MG63 (cell line): Measurements from ENCODE around the gene DCLK2. TPM values are rescaled to one million over a fixed set of nuclear protein-coding genes. Genes with fewer than 3 reads are reported as not detected.

ENCODE experiments used
- DNase-seq: peaks from one replicate; pipeline ENCODE4 v3.0.0-alpha.2; 2020
- H3K27me3 ChIP-seq: fragments of 250-450 bp; sonication (Bioruptor Pico); 2 replicates; pipeline ENCODE4 v1.5.1; 2020; ENCODE audit warnings: mild to moderate bottlenecking, moderate library complexity
- H3K36me3 ChIP-seq: fragments of 250-450 bp; sonication (Bioruptor Pico); 2 replicates; pipeline ENCODE4 v1.5.1; 2020; ENCODE audit warnings: mild to moderate bottlenecking, moderate library complexity
- H3K4me3 ChIP-seq: fragments of 250-450 bp; sonication (Bioruptor Pico); 2 replicates; pipeline ENCODE4 v1.5.1; 2020; ENCODE audit warnings: mild to moderate bottlenecking, moderate library complexity
- H3K9me3 ChIP-seq: fragments of 250-450 bp; sonication (Bioruptor Pico); 2 replicates; pipeline ENCODE4 v1.5.1; 2020; ENCODE audit warnings: mild to moderate bottlenecking, moderate library complexity
- total RNA-seq: library from RNA; depleted of rRNA; stranded (reverse); fragments of >200 nt; shearing (Covaris generic); gene quantifications from 2 replicates; pipeline ENCODE4 v1.2.3, GENCODE V29; 2014; ENCODE audit warnings: low replicate concordance; rRNA removed

DCLK2 gene
- 1.4 and 3.1 TPM in 2 replicates for total RNA-seq

DNA sequence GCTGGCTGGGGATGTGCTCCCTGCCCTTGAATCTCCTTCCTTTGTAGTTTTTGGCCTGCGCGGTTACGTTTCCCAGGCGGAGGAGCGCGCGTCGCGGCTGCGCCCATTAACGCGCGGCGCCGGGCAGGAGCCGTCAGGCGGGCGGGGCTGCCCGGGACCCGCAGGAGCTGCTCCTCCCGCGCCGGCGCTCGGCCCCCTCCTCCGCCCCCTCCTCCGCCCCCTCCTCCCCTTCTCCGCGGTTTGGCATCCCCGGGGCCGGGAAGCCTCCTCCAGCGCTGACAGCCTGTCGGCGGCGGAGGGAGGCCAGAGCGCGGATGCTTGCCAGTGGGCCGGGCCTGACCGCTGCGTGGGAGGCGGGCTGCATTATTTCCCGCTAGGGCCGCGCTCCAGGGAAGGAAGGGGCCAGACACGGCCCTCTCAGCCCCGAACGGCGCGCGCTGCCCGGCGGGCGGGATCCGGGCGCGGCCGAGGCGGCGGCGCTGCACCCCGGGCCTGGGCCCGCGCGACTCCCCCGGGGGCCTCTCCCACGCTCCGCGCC, at the start of gene DCLK2:
Gene DCLK2, plus strand, starts transcription at position 405 of the 538 bp plus-strand sequence. CDS start 583 bp downstream, outside the sequence.
- peak; percentile 90 for DNase-seq
- H3K36me3 ChIP-seq = no peaks in the 10 kb centered on the region; the same call in 1 of the 2 replicates
- peak within 1 kb of the TSS; percentile 70 for H3K4me3 ChIP-seq
- no peaks in the 10 kb centered on the region for H3K9me3 ChIP-seq
- no peaks in the 10 kb centered on the region for H3K27me3 ChIP-seq

GRCh38 chr4:150032541-150032940, 45.7 kb upstream of the DCLK2 start:
- no peaks in the 10 kb centered on the region for H3K36me3 ChIP-seq
- no peaks in the 10 kb centered on the region for H3K27me3 ChIP-seq
- H3K9me3 ChIP-seq = no peaks in the 10 kb centered on the region
- DNase-seq = no peak
- H3K4me3 ChIP-seq = no peak overlapping the region

- no peaks in the 10 kb centered on the region for H3K9me3 ChIP-seq
- no peak for DNase-seq
- H3K36me3 ChIP-seq = no peaks in the 10 kb centered on the region
- H3K4me3 ChIP-seq = no peak overlapping the region
- H3K27me3 ChIP-seq = no peaks in the 10 kb centered on the region
Measured at GRCh38 chr4:150033081-150033480, 45.2 kb upstream of the DCLK2 start.

GRCh38 chr4:150033901-150034300, 44.3 kb upstream of the DCLK2 start:
- Histone ChIP-seq H3K36me3 (no peaks in the 10 kb centered on the region), H3K4me3 (no peak overlapping the region), H3K9me3 (no peaks in the 10 kb centered on the region), H3K27me3 (no peaks in the 10 kb centered on the region)
- DNase-seq = peak; percentile 5

DNA sequence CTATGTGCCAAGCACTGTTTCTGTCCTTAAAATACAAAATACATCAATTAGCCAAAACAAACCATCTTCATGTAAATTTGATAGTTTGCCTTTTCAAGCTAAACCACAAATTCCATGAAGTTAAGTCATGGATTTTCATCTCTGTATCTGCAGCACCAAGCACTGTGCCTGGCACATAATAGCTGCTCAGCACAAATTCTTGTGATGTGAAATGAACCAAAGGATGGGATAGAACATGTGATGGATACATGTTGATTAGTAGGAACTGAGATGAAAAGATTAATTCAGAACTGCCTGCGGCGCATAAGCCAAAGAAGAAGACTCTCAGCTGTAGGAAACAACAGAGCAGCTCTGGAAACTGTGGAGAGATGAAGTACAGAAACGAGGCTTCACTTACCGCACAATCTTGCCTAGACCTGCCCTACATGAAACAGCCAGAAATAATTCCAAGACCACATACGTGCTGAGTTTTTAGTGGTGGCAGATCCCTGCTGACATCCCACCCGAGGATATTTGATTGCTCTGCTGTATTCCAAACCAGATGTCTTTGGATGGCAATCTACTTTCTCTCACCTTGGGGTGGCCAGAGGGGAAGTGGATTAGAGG, 40.9 kb upstream of the DCLK2 start:
- Histone ChIP-seq H3K4me3 (no peak overlapping the region), H3K9me3 (no peaks in the 10 kb centered on the region), H3K36me3 (no peaks in the 10 kb centered on the region), H3K27me3 (no peaks in the 10 kb centered on the region)
- DNase-seq = no peak

- Histone ChIP-seq H3K4me3 (no peak overlapping the region), H3K27me3 (no peaks in the 10 kb centered on the region), H3K36me3 (no peaks in the 10 kb centered on the region), H3K9me3 (no peaks in the 10 kb centered on the region)
- DNase-seq = no peak
Measured at GRCh38 chr4:150038335-150039076, 39.7 kb upstream of the DCLK2 start.

- no peaks in the 10 kb centered on the region for H3K9me3 ChIP-seq
- no peaks in the 10 kb centered on the region for H3K27me3 ChIP-seq
- H3K4me3 ChIP-seq = no peak overlapping the region
- H3K36me3 ChIP-seq = no peaks in the 10 kb centered on the region
- DNase-seq = no peak
Measured at GRCh38 chr4:150039274-150040127, 38.7 kb upstream of the DCLK2 start.

- Histone ChIP-seq H3K4me3 (no peak overlapping the region), H3K27me3 (no peaks in the 10 kb centered on the region), H3K36me3 (no peaks in the 10 kb centered on the region), H3K9me3 (no peaks in the 10 kb centered on the region)
- DNase-seq = no peak
Measured at GRCh38 chr4:150044517-150044916, 33.7 kb upstream of the DCLK2 start.

GRCh38 chr4:150045410-150045809, 32.8 kb upstream of the DCLK2 start:
- no peaks in the 10 kb centered on the region for H3K36me3 ChIP-seq
- H3K9me3 ChIP-seq = no peaks in the 10 kb centered on the region
- no peaks in the 10 kb centered on the region for H3K27me3 ChIP-seq
- DNase-seq = no peak
- no peak overlapping the region for H3K4me3 ChIP-seq

GRCh38 chr4:150046728-150047217, 31.5 kb upstream of the DCLK2 start:
- Histone ChIP-seq H3K36me3 (no peaks in the 10 kb centered on the region), H3K27me3 (no peaks in the 10 kb centered on the region), H3K9me3 (no peaks in the 10 kb centered on the region), H3K4me3 (no peak overlapping the region)
- no peak for DNase-seq

GRCh38 chr4:150047546-150047945, 30.7 kb upstream of the DCLK2 start:
- no peaks in the 10 kb centered on the region for H3K9me3 ChIP-seq
- no peaks in the 10 kb centered on the region for H3K36me3 ChIP-seq
- no peak for DNase-seq
- H3K4me3 ChIP-seq = no peak overlapping the region
- H3K27me3 ChIP-seq = no peaks in the 10 kb centered on the region

- DNase-seq = no peak
- Histone ChIP-seq H3K9me3 (no peaks in the 10 kb centered on the region), H3K4me3 (no peak overlapping the region), H3K27me3 (no peaks in the 10 kb centered on the region), H3K36me3 (no peaks in the 10 kb centered on the region)
Measured at GRCh38 chr4:150049682-150050081, 28.6 kb upstream of the DCLK2 start.

GRCh38 chr4:150050566-150050965, 27.7 kb upstream of the DCLK2 start:
- no peak for DNase-seq
- H3K9me3 ChIP-seq = no peaks in the 10 kb centered on the region
- H3K27me3 ChIP-seq = no peaks in the 10 kb centered on the region

DNA sequence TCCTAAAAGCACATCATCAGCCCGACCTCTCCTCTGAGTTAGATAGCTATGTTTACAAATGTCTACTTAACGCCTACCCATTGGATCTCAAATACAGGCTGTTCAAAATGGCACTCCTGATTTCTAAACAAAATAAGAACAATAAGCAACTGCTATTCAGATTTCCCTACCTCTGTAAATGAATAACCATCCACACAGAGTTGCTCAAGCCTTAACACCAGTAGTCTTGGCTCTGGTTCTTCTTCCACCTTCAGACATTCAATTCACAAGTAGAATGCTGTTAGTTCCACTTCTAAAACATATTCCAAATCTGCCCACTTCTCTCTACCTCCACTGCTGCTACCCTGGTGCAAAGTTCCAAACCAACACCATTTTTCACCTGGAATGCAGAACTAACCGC, 27.1 kb upstream of the DCLK2 start:
- H3K4me3 ChIP-seq = no peak overlapping the region
- no peaks in the 10 kb centered on the region for H3K9me3 ChIP-seq
- H3K27me3 ChIP-seq = no peaks in the 10 kb centered on the region
- DNase-seq = no peak
- no peaks in the 10 kb centered on the region for H3K36me3 ChIP-seq

More at GRCh38 chr4:150050566-150050965, 27.7 kb upstream of the DCLK2 start:
- Histone ChIP-seq H3K36me3 (no peaks in the 10 kb centered on the region), H3K4me3 (no peak overlapping the region)

DNA sequence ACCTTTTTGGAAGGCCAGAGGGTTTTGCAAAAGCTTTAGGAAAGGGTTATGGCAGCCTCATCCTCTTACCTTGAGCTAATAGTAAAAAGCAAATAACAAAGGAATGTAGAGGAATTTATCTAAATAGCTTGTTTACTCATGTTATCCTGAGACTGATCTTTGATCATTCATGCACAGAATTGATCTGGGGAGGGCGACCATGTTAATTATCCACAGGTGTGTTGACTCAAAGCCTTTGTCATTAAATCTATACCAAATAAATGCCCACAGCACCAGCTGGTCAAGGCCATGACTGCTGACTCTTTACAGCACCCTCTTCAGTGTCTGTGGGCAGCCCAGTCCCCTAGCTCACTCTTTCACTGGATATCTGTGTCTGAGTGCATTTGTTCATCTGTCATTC, 22.8 kb upstream of the DCLK2 start:
- Histone ChIP-seq H3K9me3 (no peaks in the 10 kb centered on the region), H3K36me3 (no peaks in the 10 kb centered on the region), H3K4me3 (no peak overlapping the region), H3K27me3 (no peaks in the 10 kb centered on the region)
- no peak for DNase-seq

DNA sequence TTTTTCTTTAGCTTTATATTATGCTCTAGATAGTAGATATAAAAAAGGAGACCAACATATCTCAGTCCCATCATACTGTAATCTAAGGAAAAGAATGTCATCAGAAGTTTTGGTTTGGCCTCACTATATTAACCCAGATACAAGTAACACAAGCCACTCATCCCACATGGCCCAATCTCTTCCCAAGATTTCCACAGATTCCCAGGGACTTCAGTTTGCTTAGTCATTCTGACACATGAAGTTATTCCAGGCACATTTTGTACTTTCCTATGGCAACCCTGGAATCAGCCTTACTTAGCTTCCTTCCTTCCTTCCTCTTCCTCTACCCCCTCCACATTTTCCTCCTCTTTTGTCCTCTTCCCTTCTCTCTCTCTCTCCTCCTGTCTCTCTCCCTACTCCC, 21.7 kb upstream of the DCLK2 start:
- H3K4me3 ChIP-seq = no peak overlapping the region
- H3K36me3 ChIP-seq = no peaks in the 10 kb centered on the region
- no peaks in the 10 kb centered on the region for H3K27me3 ChIP-seq
- H3K9me3 ChIP-seq = no peaks in the 10 kb centered on the region
- DNase-seq = no peak
